ENCODE data around the gene AJAP1.

Gene AJAP1

DNA sequence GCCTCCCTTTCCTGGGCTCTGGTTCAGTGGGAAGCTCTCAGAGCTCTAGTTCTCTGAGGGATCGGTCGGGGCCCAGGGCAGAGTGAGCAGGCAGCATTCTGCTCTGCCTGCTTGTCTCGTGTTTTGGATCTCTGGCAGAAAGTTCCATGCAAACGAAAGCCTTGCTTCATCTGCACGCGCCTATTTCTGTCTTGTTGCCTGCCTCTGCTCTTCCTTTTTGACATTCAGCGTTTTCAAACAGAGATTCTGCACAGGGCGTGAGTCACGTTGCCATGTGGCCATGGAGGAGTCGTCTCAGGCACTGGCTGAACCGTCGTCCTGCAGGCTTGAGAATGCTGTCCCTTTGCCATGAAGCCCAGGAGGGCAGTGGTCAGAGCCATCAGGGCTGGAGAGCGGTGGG is 20.3 kb downstream of the AJAP1 start:
- Histone ChIP-seq H3K79me2 (ENCODE audit: control insufficient read depth, insufficient read depth, low read length) (no peaks in the 10 kb centered on the region), H3K4ac (ENCODE audit: low read depth, low read length) (no peak overlapping the region), H2AK5ac (ENCODE audit: low read length) (no peak overlapping the region), H3K56ac (ENCODE audit: low read length) (no peak overlapping the region), H3K9ac (ENCODE audit: low read length) (no peak overlapping the region), H3K4me1 (ENCODE audit: control insufficient read depth, low read depth, low read length) (no peaks in the 10 kb centered on the region), H4K5ac (ENCODE audit: low read length) (no peak overlapping the region), H3K27ac (ENCODE audit: low read depth, low read length) (no peak overlapping the region), H3K4me3 (ENCODE audit: low read length) (no peak overlapping the region), H3K79me1 (ENCODE audit: low read length) (no peaks in the 10 kb centered on the region), H2BK5ac (ENCODE audit: low read length) (no peak overlapping the region), H3K27me3 (ENCODE audit: insufficient read depth, low read length, poor library complexity) (no peaks in the 10 kb centered on the region), H4K8ac (ENCODE audit: low read depth, low read length) (no peak overlapping the region), H3K18ac (ENCODE audit: low read length) (no peak overlapping the region), H3K36me3 (ENCODE audit: control insufficient read depth, insufficient read depth, low read length) (no peaks in the 10 kb centered on the region), H2BK120ac (ENCODE audit: low read depth, low read length) (no peak overlapping the region), H2BK15ac (replicated peaks; ENCODE audit: low read depth) (no peak overlapping the region), H3K23ac (ENCODE audit: low read length) (no peak overlapping the region), H3K4me2 (ENCODE audit: low read length) (no peak overlapping the region)
- DNase-seq = no peak
- WGBS (ENCODE audit: extremely low coverage, insufficient coverage, low lambda C conversion rate) = no CpG with 5 or more reads among the region's 13 CpGs

GRCh38 chr1:4675454-4676186 is 21.2 kb downstream of the AJAP1 start:
- Histone ChIP-seq H3K9ac (ENCODE audit: low read length) (no peak overlapping the region), H4K5ac (ENCODE audit: low read length) (no peak overlapping the region), H2AK5ac (ENCODE audit: low read length) (no peak overlapping the region), H4K8ac (ENCODE audit: low read depth, low read length) (no peak overlapping the region), H3K27me3 (ENCODE audit: insufficient read depth, low read length, poor library complexity) (no peaks in the 10 kb centered on the region), H3K36me3 (ENCODE audit: control insufficient read depth, insufficient read depth, low read length) (no peaks in the 10 kb centered on the region), H3K4ac (ENCODE audit: low read depth, low read length) (no peak overlapping the region), H3K56ac (ENCODE audit: low read length) (no peak overlapping the region), H2BK15ac (replicated peaks; ENCODE audit: low read depth) (no peak overlapping the region), H3K4me1 (ENCODE audit: control insufficient read depth, low read depth, low read length) (no peaks in the 10 kb centered on the region), H2BK120ac (ENCODE audit: low read depth, low read length) (no peak overlapping the region), H3K23ac (ENCODE audit: low read length) (no peak overlapping the region), H3K27ac (ENCODE audit: low read depth, low read length) (no peak overlapping the region), H3K18ac (ENCODE audit: low read length) (no peak overlapping the region), H3K4me3 (ENCODE audit: low read length) (no peak overlapping the region), H3K79me2 (ENCODE audit: control insufficient read depth, insufficient read depth, low read length) (no peaks in the 10 kb centered on the region), H2BK5ac (ENCODE audit: low read length) (no peak overlapping the region), H3K79me1 (ENCODE audit: low read length) (no peaks in the 10 kb centered on the region), H3K4me2 (ENCODE audit: low read length) (no peak overlapping the region)
- DNase-seq = no peak
- no CpG with 5 or more reads among the region's 21 CpGs for WGBS (ENCODE audit: extremely low coverage, insufficient coverage, low lambda C conversion rate)

- Histone ChIP-seq H3K18ac (ENCODE audit: low read length) (no peak overlapping the region), H3K4me2 (ENCODE audit: low read length) (no peak overlapping the region), H3K23ac (ENCODE audit: low read length) (no peak overlapping the region), H3K79me1 (ENCODE audit: low read length) (no peaks in the 10 kb centered on the region), H4K5ac (ENCODE audit: low read length) (no peak overlapping the region), H3K27ac (ENCODE audit: low read depth, low read length) (no peak overlapping the region), H2BK5ac (ENCODE audit: low read length) (no peak overlapping the region), H3K56ac (ENCODE audit: low read length) (no peak overlapping the region), H3K4ac (ENCODE audit: low read depth, low read length) (no peak overlapping the region), H3K9ac (ENCODE audit: low read length) (no peak overlapping the region), H3K36me3 (ENCODE audit: control insufficient read depth, insufficient read depth, low read length) (no peaks in the 10 kb centered on the region), H2BK15ac (replicated peaks; ENCODE audit: low read depth) (no peak overlapping the region), H3K79me2 (ENCODE audit: control insufficient read depth, insufficient read depth, low read length) (no peaks in the 10 kb centered on the region), H3K4me1 (ENCODE audit: control insufficient read depth, low read depth, low read length) (no peaks in the 10 kb centered on the region), H2BK120ac (ENCODE audit: low read depth, low read length) (no peak overlapping the region), H2AK5ac (ENCODE audit: low read length) (no peak overlapping the region), H4K8ac (ENCODE audit: low read depth, low read length) (no peak overlapping the region), H3K27me3 (ENCODE audit: insufficient read depth, low read length, poor library complexity) (no peaks in the 10 kb centered on the region), H3K4me3 (ENCODE audit: low read length) (no peak overlapping the region)
- no CpG with 5 or more reads among the region's 9 CpGs for WGBS (ENCODE audit: extremely low coverage, insufficient coverage, low lambda C conversion rate)
- DNase-seq = no peak
Observed at GRCh38 chr1:4676253-4676652, 21.8 kb downstream of the AJAP1 start.

GRCh38 chr1:4677608-4678007 is 23.2 kb downstream of the AJAP1 start:
- H4K5ac ChIP-seq (ENCODE audit: low read length) = no peak overlapping the region
- no peak overlapping the region for H2AK5ac ChIP-seq (ENCODE audit: low read length)
- H3K4me2 ChIP-seq (ENCODE audit: low read length) = no peak overlapping the region
- H3K4ac ChIP-seq (ENCODE audit: low read depth, low read length) = no peak overlapping the region
- H3K23ac ChIP-seq (ENCODE audit: low read length) = no peak overlapping the region
- no peaks in the 10 kb centered on the region for H3K4me1 ChIP-seq (ENCODE audit: control insufficient read depth, low read depth, low read length)
- no peaks in the 10 kb centered on the region for H3K36me3 ChIP-seq (ENCODE audit: control insufficient read depth, insufficient read depth, low read length)
- no peaks in the 10 kb centered on the region for H3K27me3 ChIP-seq (ENCODE audit: insufficient read depth, low read length, poor library complexity)
- H2BK120ac ChIP-seq (ENCODE audit: low read depth, low read length) = no peak overlapping the region
- H3K4me3 ChIP-seq (ENCODE audit: low read length) = no peak overlapping the region
- no peak overlapping the region for H3K56ac ChIP-seq (ENCODE audit: low read length)
- H4K8ac ChIP-seq (ENCODE audit: low read depth, low read length) = no peak overlapping the region
- no peak overlapping the region for H2BK5ac ChIP-seq (ENCODE audit: low read length)
- H2BK15ac ChIP-seq (replicated peaks; ENCODE audit: low read depth) = no peak overlapping the region
- no peaks in the 10 kb centered on the region for H3K79me1 ChIP-seq (ENCODE audit: low read length)
- H3K79me2 ChIP-seq (ENCODE audit: control insufficient read depth, insufficient read depth, low read length) = no peaks in the 10 kb centered on the region
- H3K18ac ChIP-seq (ENCODE audit: low read length) = no peak overlapping the region
- H3K27ac ChIP-seq (ENCODE audit: low read depth, low read length) = no peak overlapping the region
- WGBS (ENCODE audit: extremely low coverage, insufficient coverage, low lambda C conversion rate) = no CpG with 5 or more reads among the region's 7 CpGs
- H3K9ac ChIP-seq (ENCODE audit: low read length) = no peak overlapping the region
- no peak for DNase-seq

- no peaks in the 10 kb centered on the region for H3K4me1 ChIP-seq (ENCODE audit: control insufficient read depth, low read depth, low read length)
- no peaks in the 10 kb centered on the region for H3K79me2 ChIP-seq (ENCODE audit: control insufficient read depth, insufficient read depth, low read length)
- H3K79me1 ChIP-seq (ENCODE audit: low read length) = no peaks in the 10 kb centered on the region
- H3K9ac ChIP-seq (ENCODE audit: low read length) = no peak overlapping the region
- no peak overlapping the region for H3K56ac ChIP-seq (ENCODE audit: low read length)
- no peaks in the 10 kb centered on the region for H3K36me3 ChIP-seq (ENCODE audit: control insufficient read depth, insufficient read depth, low read length)
- no peak overlapping the region for H3K4me2 ChIP-seq (ENCODE audit: low read length)
- no peak overlapping the region for H2BK120ac ChIP-seq (ENCODE audit: low read depth, low read length)
- no peak overlapping the region for H3K27ac ChIP-seq (ENCODE audit: low read depth, low read length)
- no peak overlapping the region for H3K18ac ChIP-seq (ENCODE audit: low read length)
- H4K5ac ChIP-seq (ENCODE audit: low read length) = no peak overlapping the region
- WGBS (ENCODE audit: extremely low coverage, insufficient coverage, low lambda C conversion rate) = no CpG with 5 or more reads among the region's 3 CpGs
- no peak overlapping the region for H2BK15ac ChIP-seq (replicated peaks; ENCODE audit: low read depth)
- H2BK5ac ChIP-seq (ENCODE audit: low read length) = no peak overlapping the region
- H2AK5ac ChIP-seq (ENCODE audit: low read length) = no peak overlapping the region
- H3K23ac ChIP-seq (ENCODE audit: low read length) = no peak overlapping the region
- H3K27me3 ChIP-seq (ENCODE audit: insufficient read depth, low read length, poor library complexity) = no peaks in the 10 kb centered on the region
- no peak overlapping the region for H4K8ac ChIP-seq (ENCODE audit: low read depth, low read length)
- no peak for DNase-seq
- no peak overlapping the region for H3K4me3 ChIP-seq (ENCODE audit: low read length)
- H3K4ac ChIP-seq (ENCODE audit: low read depth, low read length) = no peak overlapping the region
Observed at GRCh38 chr1:4678066-4678717, 23.8 kb downstream of the AJAP1 start.
